ENCODE results near the gene BRCA1.
"Not testable (repeated sequence)": the region's sequence is repeated elsewhere in the genome, so short reads cannot be mapped to it uniquely, and the experiment has no call there.

BRCA1 gene

GRCh38 chr17:43125133-43125966 lies at the start of gene BRCA1:
Gene BRCA1, minus strand, starts transcription at chr17:43125364. Its CDS starts 1,268 bp downstream, at chr17:43124096.
- DNase-seq (ENCODE audit: extremely low read depth, low read depth): peak; percentile 98
- TF ChIP-seq CTCF (IDR thresholded peaks at IDR 0.05; ENCODE audit: low read depth, low read length, missing control alignments): no peak
- peak within 1 kb of the TSS; percentile 65 for H3K4me3 ChIP-seq (replicated peaks; ENCODE audit: low read depth, low read length)

GRCh38 chr17:43171586-43172487 lies 46.7 kb upstream of the BRCA1 start:
- peak overlapping the region; percentile 83 for H3K4me3 ChIP-seq (replicated peaks; ENCODE audit: low read depth, low read length)
- DNase-seq (ENCODE audit: extremely low read depth, low read depth): peak; percentile 92
- TF ChIP-seq CTCF (IDR thresholded peaks at IDR 0.05; ENCODE audit: low read depth, low read length, missing control alignments): peak; percentile 21

- peak; percentile 4 for TF ChIP-seq CTCF (IDR thresholded peaks at IDR 0.05; ENCODE audit: low read depth, low read length, missing control alignments)
- peak within 1 kb of the TSS; percentile 83 for H3K4me3 ChIP-seq (replicated peaks; ENCODE audit: low read depth, low read length)
- DNase-seq (ENCODE audit: extremely low read depth, low read depth): peak; percentile 95
Measured at GRCh38 chr17:43170766-43171585, 45.8 kb upstream of the BRCA1 start, which contains the start of gene NBR1. Gene NBR1, plus strand, starts transcription at chr17:43171214. Its CDS starts 4,586 bp downstream, at chr17:43175800.

GRCh38 chr17:43170140-43170765 lies 45.1 kb upstream of the BRCA1 start:
- no peak for TF ChIP-seq CTCF (IDR thresholded peaks at IDR 0.05; ENCODE audit: low read depth, low read length, missing control alignments)
- peak; percentile 92 for DNase-seq (ENCODE audit: extremely low read depth, low read depth)
- H3K4me3 ChIP-seq (replicated peaks; ENCODE audit: low read depth, low read length): peak overlapping the region; percentile 83

- no peak for TF ChIP-seq CTCF (IDR thresholded peaks at IDR 0.05; ENCODE audit: low read depth, low read length, missing control alignments)
- DNase-seq (ENCODE audit: extremely low read depth, low read depth): no peak
- peak overlapping the region; percentile 83 for H3K4me3 ChIP-seq (replicated peaks; ENCODE audit: low read depth, low read length)
Measured at GRCh38 chr17:43169561-43170139, 44.5 kb upstream of the BRCA1 start.

GRCh38 chr17:43165971-43166370 lies 40.8 kb upstream of the BRCA1 start:
- not testable (repeated sequence) for DNase-seq (ENCODE audit: extremely low read depth, low read depth); H3K4me3 ChIP-seq (replicated peaks; ENCODE audit: low read depth, low read length)

GRCh38 chr17:43159957-43160356 lies 34.8 kb upstream of the BRCA1 start:
- not testable (repeated sequence) for DNase-seq (ENCODE audit: extremely low read depth, low read depth)

GRCh38 chr17:43159232-43159631 lies 34.1 kb upstream of the BRCA1 start:
- DNase-seq (ENCODE audit: extremely low read depth, low read depth); H3K4me3 ChIP-seq (replicated peaks; ENCODE audit: low read depth, low read length): not testable (repeated sequence)

More at GRCh38 chr17:43159957-43160356, 34.8 kb upstream of the BRCA1 start:
- H3K4me3 ChIP-seq (replicated peaks; ENCODE audit: low read depth, low read length): not testable (repeated sequence)
